ENCODE data around the gene MMP11. TPM values are rescaled to one million over a fixed set of nuclear protein-coding genes. Genes with fewer than 3 reads are reported as not detected.

Gene MMP11
- total and polyA plus RNA-seq, 2 of the 4 experiments (the other 2 are of a cell fraction), result 2.2 to 6.0 TPM

GRCh38 chr22:23812378-23812777 lies 39.7 kb downstream of the MMP11 start:
- BruUV-seq (replicated peaks), result no TSS peak
- no peak overlapping the region for H2AK5ac ChIP-seq (ENCODE audit: low read depth, low read length)
- dilution Hi-C loops (cut with HindIII; ENCODE audit: low sequenced_read_pairs, unreplicated experiment), result no loop called here
- no peak overlapping the region for H3K4ac ChIP-seq (ENCODE audit: low read depth, low read length)
- H2BK5ac ChIP-seq (ENCODE audit: low read depth, low read length, poor library complexity, severe bottlenecking), result no peak overlapping the region
- no peak overlapping the region for H3K23ac ChIP-seq (ENCODE audit: low read depth, low read length)
- no peak overlapping the region for H3K56ac ChIP-seq (ENCODE audit: extremely low read depth, insufficient read depth, low read length)
- H3K36me3 ChIP-seq (ENCODE audit: control insufficient read depth, insufficient read depth, low read length), result peaks cover 28% of the 10 kb centered on the region
- no peak overlapping the region for H2AFZ ChIP-seq (replicated peaks; ENCODE audit: low read length, poor library complexity)
- H2BK15ac ChIP-seq (ENCODE audit: low read depth, low read length), result no peak overlapping the region
- WGBS, 2 experiments (ENCODE audit: extremely low coverage in 2 of 2, insufficient read length in 1 of 2), result 100% methylated on average over 1 of the region's 4 CpGs; no CpG with 5 or more reads in 1 of the 2 experiments
- no peak for TF ChIP-seq FOS (IDR thresholded peaks at IDR 0.05; ENCODE audit: low read depth, low read length)
- peak; percentile 87 for TF ChIP-seq CEBPB (IDR thresholded peaks at IDR 0.05; ENCODE audit: low read depth, low read length)
- no peak overlapping the region for H4K8ac ChIP-seq (ENCODE audit: low read depth in 2 of 2, low read length in 2 of 2)
- no peaks in the 10 kb centered on the region for H3K27me3 ChIP-seq (ENCODE audit: control insufficient read depth, insufficient read depth, low read length)
- no peaks in the 10 kb centered on the region for H3K9me3 ChIP-seq (ENCODE audit: control insufficient read depth, insufficient read depth, low read length)
- H2BK120ac ChIP-seq (ENCODE audit: low read depth, low read length), result no peak overlapping the region
- H3K9ac ChIP-seq (ENCODE audit: low read depth, low read length), result no peak overlapping the region
- no peaks in the 10 kb centered on the region for H3K4me1 ChIP-seq (ENCODE audit: control insufficient read depth, insufficient read depth, low read length)
- peaks cover 8% of the 10 kb centered on the region; the same call in 1 of the 2 replicates for H4K20me1 ChIP-seq (ENCODE audit: insufficient read depth, low read length)
- no peak for ATAC-seq (ENCODE audit: low read depth)
- H2AK9ac ChIP-seq (replicated peaks; ENCODE audit: low read depth, low read length, poor library complexity), result no peak overlapping the region
- ChIA-PET POLR2A (ENCODE audit: unreplicated experiment) (no interaction called here), CTCF (interaction anchor here (1.1 to 1.9 kb wide), 2 partner anchors 13 to 37 kb away, joined by 4 to 7 read pairs; no protein-coding TSS in a partner anchor)
- no peak overlapping the region for H3K18ac ChIP-seq (ENCODE audit: low read depth, low read length)
- intact Hi-C loops (cut with micrococcal nuclease), result no loop called here
- no peak overlapping the region for H3K4me2 ChIP-seq (ENCODE audit: low read depth, low read length)
- H3K79me1 ChIP-seq (ENCODE audit: low read depth in 1 of 2, low read length in 2 of 2), result no peaks in the 10 kb centered on the region; a peak in 1 of 4 replicates
- no peak overlapping the region for H3K4me3 ChIP-seq (ENCODE audit: insufficient read depth, low read depth, low read length)
- H4K5ac ChIP-seq (ENCODE audit: low read depth, low read length), result no peak overlapping the region
- no peak overlapping the region for H4K91ac ChIP-seq (ENCODE audit: insufficient read depth, low read depth, low read length)
- no peak overlapping the region for H3K27ac ChIP-seq (ENCODE audit: insufficient read depth, low read length)
- H3K14ac ChIP-seq (replicated peaks; ENCODE audit: low read depth, low read length), result no peak overlapping the region
- no peak for DNase-seq
- H3K9me1 ChIP-seq (ENCODE audit: insufficient read depth, low read length), result peaks cover 3% of the 10 kb centered on the region; the same call in 1 of the 2 replicates
- no peak overlapping the region for H2BK20ac ChIP-seq (ENCODE audit: low read depth, low read length)
- in situ Hi-C loops (cut with MboI; ENCODE audit: low sequenced_read_pairs), result no loop called here

All from IMR-90 (cell line).